ENCODE data around the gene GMCL1. TPM values are rescaled to one million over a fixed set of nuclear protein-coding genes. Genes with fewer than 3 reads are reported as not detected.

Gene GMCL1
- total and polyA plus RNA-seq, 2 of the 13 experiments (the other 11 are each of a cell fraction or from before 2014, with no cell fraction given): 18.7 to 24.0 TPM

DNA sequence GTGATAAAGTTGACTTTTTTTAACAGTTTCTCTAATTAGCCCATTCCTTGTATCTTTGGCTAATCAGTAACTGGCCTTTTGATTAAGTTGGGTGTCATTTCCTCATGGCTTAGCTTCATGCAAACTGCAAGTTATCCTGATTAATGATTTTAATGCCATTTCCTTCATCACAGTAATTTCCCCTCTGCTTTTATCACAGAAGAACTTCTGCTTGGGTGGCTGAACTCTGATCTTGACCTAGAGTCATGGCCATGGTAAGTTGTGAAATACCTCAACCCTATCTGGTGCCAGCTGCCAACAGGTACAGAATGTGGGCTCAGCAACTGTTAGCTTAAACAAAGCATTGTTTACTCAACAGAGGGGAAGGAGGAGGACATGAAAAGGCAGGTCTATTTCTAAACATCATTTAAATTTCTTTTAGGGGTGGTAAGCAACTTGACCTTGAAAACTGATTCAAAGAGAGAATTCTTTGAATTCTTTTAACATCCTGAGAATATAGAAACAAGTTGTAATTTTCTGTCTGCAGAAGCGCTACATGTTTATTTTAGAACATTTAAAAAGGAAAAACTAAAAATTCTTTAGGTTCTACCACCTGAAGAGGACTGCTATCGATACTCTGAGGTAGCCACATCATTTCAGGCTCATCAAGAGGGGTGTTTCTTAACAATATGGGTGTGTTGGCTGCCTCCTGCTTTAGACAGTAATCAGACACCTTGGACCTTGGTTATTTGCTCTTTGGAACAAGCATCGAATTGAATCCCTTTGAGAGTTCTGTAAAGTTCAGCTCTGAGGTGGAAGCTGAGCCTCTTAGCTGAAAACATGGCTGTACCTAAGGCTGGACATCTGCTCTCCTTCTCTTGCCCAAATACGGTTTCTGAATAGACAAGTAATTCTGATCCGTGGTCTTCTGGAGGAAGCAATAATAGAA is 47.9 kb upstream of the GMCL1 start (continued):
- TF ChIP-seq PRDM10 (CRISPR knock-in tag; IDR thresholded peaks at IDR 0.05; ENCODE audit: low read depth) (0 out of 2 replicates have a peak, but pooled peaks have one; percentile 68), SAFB2 (CRISPR knock-in tag; IDR thresholded peaks at IDR 0.05; ENCODE audit: borderline replicate concordance, low read depth) (no peak), ZSCAN21 (CRISPR knock-in tag; IDR thresholded peaks at IDR 0.05; ENCODE audit: borderline replicate concordance) (no peak), GATAD2A (CRISPR knock-in tag; IDR thresholded peaks at IDR 0.05) (peak; percentile 100), KDM5B (CRISPR knock-in tag; IDR thresholded peaks at IDR 0.05; ENCODE audit: borderline replicate concordance) (no peak), CBX2 (IDR thresholded peaks at IDR 0.05; ENCODE audit: low read depth, low read length) (no peak), CBX2 (CRISPR knock-in tag; IDR thresholded peaks at IDR 0.05; ENCODE audit: low read depth) (no peak), HCFC1 (IDR thresholded peaks at IDR 0.05; ENCODE audit: low read depth, low read length) (no peak), ISL2 (CRISPR knock-in tag; IDR thresholded peaks at IDR 0.05) (peak; percentile 98), ZNF75D (CRISPR knock-in tag; IDR thresholded peaks at IDR 0.05; ENCODE audit: borderline replicate concordance) (no peak), SNAPC2 (CRISPR knock-in tag; IDR thresholded peaks at IDR 0.05) (peak; percentile 73; the same call in 1 of the 2 replicates), ARNTL (CRISPR knock-in tag; IDR thresholded peaks at IDR 0.05) (peak; percentile 56), ZNF614 (CRISPR knock-in tag; IDR thresholded peaks at IDR 0.05; ENCODE audit: borderline replicate concordance) (peak; percentile 94), POGK (CRISPR knock-in tag; conservative IDR thresholded peaks at IDR 0.05) (peak; percentile 81), KMT2A (CRISPR knock-in tag; IDR thresholded peaks at IDR 0.05) (peak; percentile 31; the same call in 1 of the 2 replicates), BHLHE40 (IDR thresholded peaks at IDR 0.05; ENCODE audit: low read length) (0 out of 2 replicates have a peak, but pooled peaks have one; percentile 27), MAF1 (CRISPR knock-in tag; IDR thresholded peaks at IDR 0.05; ENCODE audit: borderline replicate concordance) (peak; percentile 46; the same call in 1 of the 2 replicates), ZNF652 (CRISPR knock-in tag; IDR thresholded peaks at IDR 0.05; ENCODE audit: borderline replicate concordance, low read depth) (no peak), GTF3A (CRISPR knock-in tag; conservative IDR thresholded peaks at IDR 0.05) (no peak)
- TF ChIP-seq, protein P1, sequence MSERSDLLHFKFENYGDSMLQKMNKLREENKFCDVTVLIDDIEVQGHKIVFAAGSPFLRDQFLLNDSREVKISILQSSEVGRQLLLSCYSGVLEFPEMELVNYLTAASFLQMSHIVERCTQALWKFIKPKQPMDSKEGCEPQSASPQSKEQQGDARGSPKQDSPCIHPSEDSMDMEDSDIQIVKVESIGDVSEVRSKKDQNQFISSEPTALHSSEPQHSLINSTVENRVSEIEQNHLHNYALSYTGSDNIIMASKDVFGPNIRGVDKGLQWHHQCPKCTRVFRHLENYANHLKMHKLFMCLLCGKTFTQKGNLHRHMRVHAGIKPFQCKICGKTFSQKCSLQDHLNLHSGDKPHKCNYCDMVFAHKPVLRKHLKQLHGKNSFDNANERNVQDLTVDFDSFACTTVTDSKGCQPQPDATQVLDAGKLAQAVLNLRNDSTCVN (CRISPR knock-in tag; IDR thresholded peaks at IDR 0.05; ENCODE audit: borderline replicate concordance): 0 out of 2 replicates have a peak, but pooled peaks have one; percentile 46
- TF ChIP-seq, protein P2, sequence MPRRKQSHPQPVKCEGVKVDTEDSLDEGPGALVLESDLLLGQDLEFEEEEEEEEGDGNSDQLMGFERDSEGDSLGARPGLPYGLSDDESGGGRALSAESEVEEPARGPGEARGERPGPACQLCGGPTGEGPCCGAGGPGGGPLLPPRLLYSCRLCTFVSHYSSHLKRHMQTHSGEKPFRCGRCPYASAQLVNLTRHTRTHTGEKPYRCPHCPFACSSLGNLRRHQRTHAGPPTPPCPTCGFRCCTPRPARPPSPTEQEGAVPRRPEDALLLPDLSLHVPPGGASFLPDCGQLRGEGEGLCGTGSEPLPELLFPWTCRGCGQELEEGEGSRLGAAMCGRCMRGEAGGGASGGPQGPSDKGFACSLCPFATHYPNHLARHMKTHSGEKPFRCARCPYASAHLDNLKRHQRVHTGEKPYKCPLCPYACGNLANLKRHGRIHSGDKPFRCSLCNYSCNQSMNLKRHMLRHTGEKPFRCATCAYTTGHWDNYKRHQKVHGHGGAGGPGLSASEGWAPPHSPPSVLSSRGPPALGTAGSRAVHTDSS (CRISPR knock-in tag; conservative IDR thresholded peaks at IDR 0.05): no peak
